ENCODE measurements around the gene NSD2.
A peak's percentile ranks its signal among the peaks of the same experiment; 100 is the strongest.
"Not testable (repeated sequence)": the region's sequence is repeated elsewhere in the genome, so short reads cannot be mapped to it uniquely, and the experiment has no call there.

Gene NSD2

GRCh38 chr4:1911316-1911715 lies 40.1 kb downstream of the NSD2 start:
- CTCF ChIA-PET, result interaction anchor here (0.7 to 6.3 kb wide), 6 partner anchors 13 to 220 kb away, joined by 3 to 68 read pairs (median 4); no protein-coding TSS in a partner anchor
- H3K36me3 ChIP-seq (ENCODE audit: control insufficient read depth in 4 of 4, insufficient read depth in 4 of 4, low read length in 3 of 4), result peaks cover 4 to 58% (median 29%) of the 10 kb centered on the region in 4 experiments

GRCh38 chr4:1922821-1923220 lies 51.6 kb downstream of the NSD2 start:
- ChIA-PET POLR2A (no interaction called here), CTCF (interaction anchor here (1.0 to 2.8 kb wide), 2 partner anchors 17 to 23 kb away, joined by 3 to 11 read pairs; no protein-coding TSS in a partner anchor)
- H3K4me3 ChIP-seq (ENCODE audit: control insufficient read depth in 1 of 7, extremely low read depth in 1 of 7, insufficient read depth in 4 of 7, low read depth in 2 of 7, low read length in 6 of 7), result no peak overlapping the region
- H3K4me1 ChIP-seq (ENCODE audit: control extremely low read depth in 1 of 4, control insufficient read depth in 4 of 4, insufficient read depth in 4 of 4, low read length in 3 of 4), result no peaks in the 10 kb centered on the region
- H3K9me3 ChIP-seq (ENCODE audit: control extremely low read depth in 1 of 5, control insufficient read depth in 4 of 5, insufficient read depth in 2 of 5, low read depth in 1 of 5, low read length in 4 of 5), result no peaks in the 10 kb centered on the region
- no peak overlapping the region for H3K27ac ChIP-seq (ENCODE audit: insufficient read depth in 1 of 2, low read depth in 1 of 2, low read length in 2 of 2, poor library complexity in 1 of 2, severe bottlenecking in 2 of 2)
- no peaks in the 10 kb centered on the region for H3K27me3 ChIP-seq (replicated peaks in 2 of 5; ENCODE audit: control insufficient read depth in 4 of 5, insufficient read depth in 5 of 5, low read length in 4 of 5)
- 98% methylated on average over 5 of the region's 7 CpGs for WGBS (ENCODE audit: insufficient coverage)
- peaks cover 8 to 52% (median 37%) of the 10 kb centered on the region in 4 experiments for H3K36me3 ChIP-seq (ENCODE audit: control insufficient read depth in 4 of 4, insufficient read depth in 4 of 4, low read length in 3 of 4)
- DNase-seq, result no peak

More at GRCh38 chr4:1911316-1911715, 40.1 kb downstream of the NSD2 start:
- H3K4me3 ChIP-seq (ENCODE audit: control insufficient read depth in 1 of 7, extremely low read depth in 1 of 7, insufficient read depth in 4 of 7, low read depth in 2 of 7, low read length in 6 of 7); H3K9me3 ChIP-seq (ENCODE audit: control extremely low read depth in 1 of 5, control insufficient read depth in 4 of 5, insufficient read depth in 2 of 5, low read depth in 1 of 5, low read length in 4 of 5); H3K4me1 ChIP-seq (ENCODE audit: control extremely low read depth in 1 of 4, control insufficient read depth in 4 of 4, insufficient read depth in 4 of 4, low read length in 3 of 4); H3K27me3 ChIP-seq (replicated peaks in 2 of 5; ENCODE audit: control insufficient read depth in 4 of 5, insufficient read depth in 5 of 5, low read length in 4 of 5); POLR2A ChIA-PET; DNase-seq; H3K27ac ChIP-seq (ENCODE audit: insufficient read depth in 1 of 2, low read depth in 1 of 2, low read length in 2 of 2, poor library complexity in 1 of 2, severe bottlenecking in 2 of 2): not testable (repeated sequence)
- 96% methylated on average over 4 of the region's 9 CpGs for WGBS (ENCODE audit: insufficient coverage)

DNA sequence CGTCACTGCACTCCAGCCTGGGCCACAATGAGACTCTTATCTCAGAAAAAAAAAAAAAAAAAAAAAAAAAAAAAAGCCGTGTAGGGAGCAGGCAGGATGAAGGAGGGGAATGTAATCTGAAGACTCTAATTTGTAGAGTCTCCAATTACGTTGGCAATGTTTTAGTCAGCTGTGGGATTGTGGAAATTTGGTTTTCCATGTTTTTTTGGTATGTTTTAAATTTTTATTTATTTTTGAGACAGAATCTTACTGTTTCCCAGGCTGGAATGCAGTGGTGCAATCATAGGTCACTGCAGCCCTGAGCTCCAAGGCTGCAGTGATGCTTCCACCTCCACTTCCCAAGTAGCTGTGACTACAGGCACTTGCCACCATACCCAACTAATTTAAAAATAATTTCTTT lies 56.5 kb downstream of the NSD2 start:
- POLR2A ChIA-PET, result no interaction called here
- H3K27ac ChIP-seq (ENCODE audit: insufficient read depth in 1 of 2, low read depth in 1 of 2, low read length in 2 of 2, poor library complexity in 1 of 2, severe bottlenecking in 2 of 2), result no peak overlapping the region
- peaks cover 2 to 66% (median 36%) of the 10 kb centered on the region in 4 experiments for H3K36me3 ChIP-seq (ENCODE audit: control insufficient read depth in 4 of 4, insufficient read depth in 4 of 4, low read length in 3 of 4)
- no peak for DNase-seq
- H3K9me3 ChIP-seq (ENCODE audit: control extremely low read depth in 1 of 5, control insufficient read depth in 4 of 5, insufficient read depth in 2 of 5, low read depth in 1 of 5, low read length in 4 of 5), result no peaks in the 10 kb centered on the region
- no peak overlapping the region for H3K4me3 ChIP-seq (ENCODE audit: control insufficient read depth in 1 of 7, extremely low read depth in 1 of 7, insufficient read depth in 4 of 7, low read depth in 2 of 7, low read length in 6 of 7)
- CTCF ChIA-PET, result interaction anchor here (0.6 to 1.6 kb wide), 5 partner anchors 10 to 27 kb away, joined by 3 to 4 read pairs (median 3); no protein-coding TSS in a partner anchor
- H3K4me1 ChIP-seq (ENCODE audit: control extremely low read depth in 1 of 4, control insufficient read depth in 4 of 4, insufficient read depth in 4 of 4, low read length in 3 of 4), result peaks cover 0 to 3% (median 0%) of the 10 kb centered on the region in 4 experiments
- WGBS (ENCODE audit: insufficient coverage), result no CpG with 5 or more reads among the region's 3 CpGs
- H3K27me3 ChIP-seq (replicated peaks in 2 of 5; ENCODE audit: control insufficient read depth in 4 of 5, insufficient read depth in 5 of 5, low read length in 4 of 5), result no peaks in the 10 kb centered on the region

DNA sequence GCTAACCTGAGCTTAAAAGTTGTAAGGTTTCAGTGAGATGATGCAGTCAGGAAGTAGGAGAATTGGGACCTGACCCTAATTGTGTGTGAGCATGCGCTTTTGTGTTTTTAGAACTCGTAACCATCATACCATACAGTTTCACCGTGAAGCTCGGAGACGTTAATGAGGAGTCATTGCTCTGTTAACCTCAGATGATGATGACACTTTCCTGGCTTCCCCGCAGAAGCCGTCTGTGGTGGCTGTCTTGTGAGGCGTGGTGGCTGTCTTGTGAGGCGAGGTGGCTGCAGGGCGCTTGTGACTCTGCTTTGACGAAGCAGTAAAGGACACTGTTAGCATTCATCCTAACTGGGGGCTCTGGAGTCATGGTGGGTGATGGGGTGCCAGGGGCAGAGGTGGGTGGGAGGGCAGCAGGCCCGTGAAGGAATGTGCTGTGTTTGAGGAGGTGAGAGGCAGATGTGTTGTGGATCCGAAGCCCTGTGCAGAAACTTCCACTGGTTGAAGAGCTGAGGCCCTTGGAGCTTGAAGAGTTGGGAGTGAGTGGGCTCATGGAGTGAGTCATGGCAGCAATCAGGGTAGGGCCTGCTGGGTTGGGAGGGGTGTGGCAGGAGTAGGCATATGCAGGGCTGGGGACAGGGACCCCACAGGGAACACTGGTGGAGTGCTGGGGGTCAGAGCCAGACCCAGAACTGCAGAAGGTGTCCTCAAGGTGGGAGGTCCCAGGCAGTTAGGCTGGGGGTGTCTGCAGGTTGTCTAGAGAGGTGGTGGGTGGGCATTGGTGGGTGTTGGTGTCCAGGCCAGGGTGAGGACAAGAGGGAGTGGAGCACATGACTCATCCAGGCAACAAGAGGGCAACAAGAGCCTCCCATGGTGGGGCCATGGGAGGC lies 57.4 kb downstream of the NSD2 start:
- WGBS (ENCODE audit: insufficient coverage), result 90% methylated on average over 13 of the region's 13 CpGs
- CTCF ChIA-PET, result interaction anchor here (1.1 to 1.5 kb wide), 3 partner anchors 22 to 29 kb away, joined by 3 to 4 read pairs (median 3); no protein-coding TSS in a partner anchor
- Histone ChIP-seq H3K36me3 (ENCODE audit: control insufficient read depth in 4 of 4, insufficient read depth in 4 of 4, low read length in 3 of 4) (peaks cover 2 to 64% (median 38%) of the 10 kb centered on the region in 4 experiments), H3K9me3 (ENCODE audit: control extremely low read depth in 1 of 5, control insufficient read depth in 4 of 5, insufficient read depth in 2 of 5, low read depth in 1 of 5, low read length in 4 of 5) (no peaks in the 10 kb centered on the region), H3K4me3 (ENCODE audit: control insufficient read depth in 1 of 7, extremely low read depth in 1 of 7, insufficient read depth in 4 of 7, low read depth in 2 of 7, low read length in 6 of 7) (no peak overlapping the region), H3K27ac (ENCODE audit: insufficient read depth in 1 of 2, low read depth in 1 of 2, low read length in 2 of 2, poor library complexity in 1 of 2, severe bottlenecking in 2 of 2) (no peak overlapping the region), H3K27me3 (replicated peaks in 2 of 5; ENCODE audit: control insufficient read depth in 4 of 5, insufficient read depth in 5 of 5, low read length in 4 of 5) (no peaks in the 10 kb centered on the region), H3K4me1 (ENCODE audit: control extremely low read depth in 1 of 4, control insufficient read depth in 4 of 4, insufficient read depth in 4 of 4, low read length in 3 of 4) (peaks cover 0 to 3% (median 0%) of the 10 kb centered on the region in 4 experiments)
- DNase-seq, result peak in 2 of 3 donors; percentile 19 to 22
- POLR2A ChIA-PET, result no interaction called here

DNA sequence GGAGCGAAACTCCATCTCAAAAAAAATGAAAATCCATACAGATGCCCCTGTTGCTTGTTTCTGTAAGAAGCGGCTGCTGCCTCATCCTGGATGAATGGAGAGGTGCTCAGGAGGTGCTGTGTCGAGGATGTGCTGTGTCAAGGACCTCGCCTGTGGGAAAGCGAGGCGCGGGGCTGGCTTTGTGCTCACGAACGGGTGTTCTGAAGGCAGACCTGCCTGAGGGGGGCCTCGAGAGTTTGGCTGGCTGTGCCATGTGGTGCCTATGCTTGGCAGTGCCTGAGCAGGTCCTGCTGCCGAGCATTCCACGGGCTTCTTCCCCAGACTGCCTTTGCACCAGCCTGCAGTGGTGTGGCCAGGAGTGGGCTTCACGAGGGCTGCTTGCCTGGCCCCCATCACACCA lies 61.5 kb downstream of the NSD2 start:
- no peaks in the 10 kb centered on the region for H3K9me3 ChIP-seq (ENCODE audit: control extremely low read depth in 1 of 5, control insufficient read depth in 4 of 5, insufficient read depth in 2 of 5, low read depth in 1 of 5, low read length in 4 of 5)
- H3K4me1 ChIP-seq (ENCODE audit: control extremely low read depth in 1 of 4, control insufficient read depth in 4 of 4, insufficient read depth in 4 of 4, low read length in 3 of 4), result peaks cover 0 to 3% (median 0%) of the 10 kb centered on the region in 4 experiments
- 98% methylated on average over 13 of the region's 13 CpGs for whole genome bisulfite sequencing (ENCODE audit: insufficient coverage)
- H3K27ac ChIP-seq (ENCODE audit: insufficient read depth in 1 of 2, low read depth in 1 of 2, low read length in 2 of 2, poor library complexity in 1 of 2, severe bottlenecking in 2 of 2), result no peak overlapping the region
- CTCF ChIA-PET, result interaction anchor here (0.8 kb wide), 1 partner anchor 20 kb away, joined by 3 read pairs; no protein-coding TSS in a partner anchor
- H3K27me3 ChIP-seq (replicated peaks in 2 of 5; ENCODE audit: control insufficient read depth in 4 of 5, insufficient read depth in 5 of 5, low read length in 4 of 5), result no peaks in the 10 kb centered on the region
- no peak for DNase-seq
- H3K36me3 ChIP-seq (ENCODE audit: control insufficient read depth in 4 of 4, insufficient read depth in 4 of 4, low read length in 3 of 4), result peaks cover 9 to 68% (median 45%) of the 10 kb centered on the region in 4 experiments
- H3K4me3 ChIP-seq (ENCODE audit: control insufficient read depth in 1 of 7, extremely low read depth in 1 of 7, insufficient read depth in 4 of 7, low read depth in 2 of 7, low read length in 6 of 7), result no peak overlapping the region
- POLR2A ChIA-PET, result no interaction called here

DNA sequence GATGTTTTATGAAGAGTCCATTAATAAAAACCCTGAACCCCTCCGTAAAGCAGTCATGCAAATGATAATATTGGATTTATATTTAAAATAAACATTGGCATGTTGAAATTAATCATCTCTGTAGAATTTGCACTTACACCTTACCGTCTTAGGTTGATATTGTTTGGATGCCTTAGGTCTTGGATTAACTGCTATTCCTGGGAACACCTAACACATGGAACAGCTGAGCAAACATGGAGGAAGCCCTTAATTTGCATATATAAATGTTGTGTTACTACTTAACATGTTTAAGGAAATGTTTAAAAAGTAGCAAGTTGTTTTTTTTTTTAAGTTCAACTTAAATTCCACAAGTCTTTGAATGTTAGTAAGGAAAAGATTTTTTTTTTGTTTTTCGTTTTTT lies 62.5 kb downstream of the NSD2 start:
- Histone ChIP-seq H3K27ac (ENCODE audit: insufficient read depth in 1 of 2, low read depth in 1 of 2, low read length in 2 of 2, poor library complexity in 1 of 2, severe bottlenecking in 2 of 2) (no peak overlapping the region), H3K36me3 (ENCODE audit: control insufficient read depth in 4 of 4, insufficient read depth in 4 of 4, low read length in 3 of 4) (peaks cover 9 to 66% (median 47%) of the 10 kb centered on the region in 4 experiments), H3K4me3 (ENCODE audit: control insufficient read depth in 1 of 7, extremely low read depth in 1 of 7, insufficient read depth in 4 of 7, low read depth in 2 of 7, low read length in 6 of 7) (no peak overlapping the region), H3K9me3 (ENCODE audit: control extremely low read depth in 1 of 5, control insufficient read depth in 4 of 5, insufficient read depth in 2 of 5, low read depth in 1 of 5, low read length in 4 of 5) (no peaks in the 10 kb centered on the region), H3K4me1 (ENCODE audit: control extremely low read depth in 1 of 4, control insufficient read depth in 4 of 4, insufficient read depth in 4 of 4, low read length in 3 of 4) (no peaks in the 10 kb centered on the region), H3K27me3 (replicated peaks in 2 of 5; ENCODE audit: control insufficient read depth in 4 of 5, insufficient read depth in 5 of 5, low read length in 4 of 5) (no peaks in the 10 kb centered on the region)
- ChIA-PET CTCF (interaction anchor here (0.8 kb wide), 1 partner anchor 21 kb away, joined by 3 read pairs; no protein-coding TSS in a partner anchor), POLR2A (no interaction called here)
- DNase-seq, result no peak
- no CpG with 5 or more reads among the region's 3 CpGs for WGBS (ENCODE audit: insufficient coverage)

GRCh38 chr4:1937550-1937949 lies 66.4 kb downstream of the NSD2 start:
- 100% methylated on average over 2 of the region's 3 CpGs for WGBS (ENCODE audit: insufficient coverage)
- DNase-seq, result no peak
- ChIA-PET POLR2A (no interaction called here), CTCF (interaction anchor here (0.6 to 1.2 kb wide), 3 partner anchors 10 to 82 kb away, joined by 3 read pairs; no protein-coding TSS in a partner anchor)
- Histone ChIP-seq H3K36me3 (ENCODE audit: control insufficient read depth in 4 of 4, insufficient read depth in 4 of 4, low read length in 3 of 4) (peaks cover 12 to 71% (median 54%) of the 10 kb centered on the region in 4 experiments), H3K27me3 (replicated peaks in 2 of 5; ENCODE audit: control insufficient read depth in 4 of 5, insufficient read depth in 5 of 5, low read length in 4 of 5) (no peaks in the 10 kb centered on the region), H3K4me3 (ENCODE audit: control insufficient read depth in 1 of 7, extremely low read depth in 1 of 7, insufficient read depth in 4 of 7, low read depth in 2 of 7, low read length in 6 of 7) (no peak overlapping the region), H3K9me3 (ENCODE audit: control extremely low read depth in 1 of 5, control insufficient read depth in 4 of 5, insufficient read depth in 2 of 5, low read depth in 1 of 5, low read length in 4 of 5) (no peaks in the 10 kb centered on the region), H3K4me1 (ENCODE audit: control extremely low read depth in 1 of 4, control insufficient read depth in 4 of 4, insufficient read depth in 4 of 4, low read length in 3 of 4) (no peaks in the 10 kb centered on the region), H3K27ac (ENCODE audit: insufficient read depth in 1 of 2, low read depth in 1 of 2, low read length in 2 of 2, poor library complexity in 1 of 2, severe bottlenecking in 2 of 2) (no peak overlapping the region)
